CMK (cell line): Measurements from ENCODE around the gene DOCK1.

Experiments used
- DNase-seq: peaks from one replicate; pipeline ENCODE4 v3.0.0-alpha.2; 2010; ENCODE audit warnings: low read depth

DOCK1 gene

GRCh38 chr10:127402596-127403409 lies 497.6 kb downstream of the DOCK1 start:
- DNase-seq = no peak

GRCh38 chr10:127405221-127405620 lies 500.0 kb downstream of the DOCK1 start:
- DNase-seq = no peak

- no peak for DNase-seq
Measured at GRCh38 chr10:127406018-127406550, 500.9 kb downstream of the DOCK1 start.

GRCh38 chr10:127407551-127407950 lies 502.3 kb downstream of the DOCK1 start:
- DNase-seq = no peak

- no peak for DNase-seq
Measured at GRCh38 chr10:127408112-127408710, 503.0 kb downstream of the DOCK1 start.

GRCh38 chr10:127408733-127409132 lies 503.5 kb downstream of the DOCK1 start:
- no peak for DNase-seq

- no peak for DNase-seq
Measured at GRCh38 chr10:127410030-127410429, 504.8 kb downstream of the DOCK1 start.

GRCh38 chr10:127411062-127411461 lies 505.8 kb downstream of the DOCK1 start:
- no peak for DNase-seq

- no peak for DNase-seq
Measured at GRCh38 chr10:127413326-127413725, 508.1 kb downstream of the DOCK1 start.

GRCh38 chr10:127414024-127414423 lies 508.8 kb downstream of the DOCK1 start:
- DNase-seq = no peak

- no peak for DNase-seq
Measured at GRCh38 chr10:127415116-127415515, 509.9 kb downstream of the DOCK1 start.

GRCh38 chr10:127415901-127416581 lies 510.8 kb downstream of the DOCK1 start:
- DNase-seq = no peak

GRCh38 chr10:127417031-127417430 lies 511.8 kb downstream of the DOCK1 start:
- no peak for DNase-seq

- DNase-seq = no peak
Measured at GRCh38 chr10:127417686-127418401, 512.6 kb downstream of the DOCK1 start.

GRCh38 chr10:127418536-127419168 lies 513.4 kb downstream of the DOCK1 start:
- no peak for DNase-seq

- DNase-seq = no peak
Measured at GRCh38 chr10:127420138-127420684, 515.0 kb downstream of the DOCK1 start.

- no peak for DNase-seq
Measured at GRCh38 chr10:127423218-127423915, 518.1 kb downstream of the DOCK1 start.

GRCh38 chr10:127424594-127425264 lies 519.5 kb downstream of the DOCK1 start:
- DNase-seq = no peak

- no peak for DNase-seq
Measured at GRCh38 chr10:127426746-127427145, 521.5 kb downstream of the DOCK1 start.

GRCh38 chr10:127427926-127428325 lies 522.7 kb downstream of the DOCK1 start:
- no peak for DNase-seq
